Stimulated activated CD8-positive, alpha-beta memory T cell treated with anti-CD3 and anti-CD28 coated beads, Interleukin-4, amount 100 ng/mL, for 1 hour (primary cell): ENCODE data around the gene CABCOCO1.

Source experiments
- DNase-seq, 2 donors: peaks; one replicate each; pipeline ENCODE4 v3.0.0-alpha.2; 2020; ENCODE audit warnings: low read depth in 2 of 2, low spot score in 1 of 2

Gene CABCOCO1

DNA sequence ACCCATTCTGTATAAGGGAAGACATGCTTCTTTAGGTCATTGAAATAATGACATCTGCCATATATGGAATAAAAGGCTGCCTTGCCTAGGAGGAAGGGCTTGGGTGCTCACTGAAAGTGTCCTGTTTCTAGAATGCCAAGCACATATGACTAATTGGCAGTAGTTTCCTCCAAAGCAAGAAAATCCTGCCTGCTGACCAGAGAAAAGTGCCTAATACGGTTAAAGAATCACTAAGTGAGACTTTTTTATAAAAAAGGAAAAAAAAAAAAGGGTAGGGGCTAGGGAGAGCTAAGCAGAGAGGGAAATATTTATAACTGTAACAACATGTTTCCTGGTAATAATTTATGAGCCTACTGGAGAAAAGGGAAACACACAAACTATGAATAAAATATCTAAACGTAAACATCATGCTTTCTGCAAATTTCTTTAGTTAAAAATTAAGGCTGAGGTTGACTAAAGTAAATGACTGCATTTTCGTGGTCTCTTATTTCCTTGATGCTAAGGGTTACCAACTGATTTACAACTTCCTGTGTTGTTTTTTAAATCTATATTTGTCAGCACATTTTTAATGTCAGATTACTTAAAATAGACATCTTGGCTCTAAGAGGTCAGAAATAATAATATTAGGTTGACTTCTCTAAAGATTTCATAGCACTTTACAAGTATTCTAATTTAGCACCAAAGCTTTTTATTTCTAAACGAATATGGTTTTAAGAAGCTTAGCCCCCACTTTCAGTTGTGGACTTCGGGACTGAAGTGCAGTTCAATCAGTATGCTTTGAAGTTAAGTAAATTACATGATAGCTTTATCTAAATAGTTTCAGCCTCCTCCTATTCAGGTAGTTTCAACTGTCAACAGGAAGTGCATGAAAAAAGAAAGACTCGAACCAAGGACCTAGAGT lies 89.6 kb downstream of the CABCOCO1 start:
- no peak for DNase-seq

DNA sequence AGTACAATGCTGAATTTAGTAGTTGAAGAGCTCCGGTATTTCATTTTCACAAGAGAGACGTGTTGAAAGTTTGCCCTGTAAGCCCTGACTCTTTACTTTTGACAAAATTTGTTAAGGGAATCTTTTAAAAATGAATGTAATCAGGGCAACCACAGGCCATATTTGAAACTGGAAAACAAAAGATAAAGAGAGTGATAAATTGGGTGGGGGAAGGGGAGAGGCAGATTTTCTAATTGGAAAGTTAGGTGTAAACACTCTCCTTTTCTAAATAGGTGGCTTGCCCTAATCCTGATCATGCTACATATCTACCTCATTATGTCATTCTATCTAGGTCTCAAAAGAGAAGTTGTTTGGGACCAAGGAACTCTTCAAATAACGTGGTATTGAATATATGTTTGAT lies 90.7 kb downstream of the CABCOCO1 start:
- no peak for DNase-seq

DNA sequence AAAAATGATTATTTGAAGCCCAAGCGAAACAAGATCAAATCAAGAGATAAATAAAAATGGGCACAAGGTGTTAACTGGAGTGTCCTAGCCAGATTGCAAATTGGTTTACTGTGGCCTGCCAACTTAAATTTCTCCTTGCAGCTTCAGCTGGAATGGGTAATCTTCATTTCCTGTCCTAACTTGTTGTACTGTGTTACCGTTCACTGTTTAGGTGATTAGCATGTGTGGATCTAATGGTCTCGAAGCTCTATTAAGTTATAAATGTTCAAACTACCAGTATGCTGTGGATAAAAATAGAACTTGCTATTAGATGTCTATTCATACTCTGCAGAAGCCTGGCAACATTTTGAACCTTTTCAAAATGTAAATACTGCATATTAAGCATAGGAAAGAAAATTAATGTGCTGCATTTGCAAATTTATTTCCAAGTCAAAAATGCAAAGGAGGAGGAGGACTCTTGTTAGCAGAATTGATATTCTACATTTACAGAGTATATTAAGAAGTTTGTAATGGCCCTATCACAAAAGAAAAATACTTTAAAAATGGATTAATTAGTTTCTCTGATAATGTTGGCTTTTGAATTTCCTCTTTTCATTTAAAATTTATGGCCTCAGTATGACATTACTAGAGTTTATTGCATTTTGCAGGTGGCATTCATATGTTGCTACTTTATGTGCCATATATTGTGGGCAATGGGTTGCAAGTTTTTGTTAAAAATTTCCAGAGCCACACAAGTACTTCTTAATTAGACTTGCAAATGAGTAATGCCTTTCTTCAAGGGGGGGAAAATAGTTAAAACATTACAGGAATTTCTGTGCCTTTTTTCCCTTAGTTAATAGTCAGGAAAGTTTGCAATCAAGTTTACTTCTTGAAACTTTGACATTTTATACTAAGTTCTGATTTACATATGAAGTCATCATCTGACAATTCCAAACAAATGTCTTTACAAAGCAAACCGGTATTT lies 92.1 kb downstream of the CABCOCO1 start:
- DNase-seq: no peak

DNA sequence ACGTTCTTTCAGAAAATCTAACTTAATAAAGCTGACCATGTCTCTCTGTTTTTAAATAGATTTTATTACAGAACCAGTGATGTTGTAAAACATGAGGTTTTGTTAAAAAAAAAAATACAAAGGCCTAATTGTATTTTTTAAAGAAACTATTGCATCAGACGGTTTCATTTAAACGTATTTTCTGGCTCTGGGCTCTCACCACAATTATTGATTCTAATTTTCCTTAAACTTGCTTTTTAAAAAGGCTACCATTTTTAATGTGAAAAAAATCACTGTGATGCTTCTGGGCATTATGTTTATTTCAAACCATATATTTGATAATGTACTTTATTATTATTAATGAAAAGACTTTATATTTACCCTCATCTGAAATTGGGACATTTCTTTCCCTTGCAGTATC lies 94.3 kb downstream of the CABCOCO1 start:
- no peak for DNase-seq

DNA sequence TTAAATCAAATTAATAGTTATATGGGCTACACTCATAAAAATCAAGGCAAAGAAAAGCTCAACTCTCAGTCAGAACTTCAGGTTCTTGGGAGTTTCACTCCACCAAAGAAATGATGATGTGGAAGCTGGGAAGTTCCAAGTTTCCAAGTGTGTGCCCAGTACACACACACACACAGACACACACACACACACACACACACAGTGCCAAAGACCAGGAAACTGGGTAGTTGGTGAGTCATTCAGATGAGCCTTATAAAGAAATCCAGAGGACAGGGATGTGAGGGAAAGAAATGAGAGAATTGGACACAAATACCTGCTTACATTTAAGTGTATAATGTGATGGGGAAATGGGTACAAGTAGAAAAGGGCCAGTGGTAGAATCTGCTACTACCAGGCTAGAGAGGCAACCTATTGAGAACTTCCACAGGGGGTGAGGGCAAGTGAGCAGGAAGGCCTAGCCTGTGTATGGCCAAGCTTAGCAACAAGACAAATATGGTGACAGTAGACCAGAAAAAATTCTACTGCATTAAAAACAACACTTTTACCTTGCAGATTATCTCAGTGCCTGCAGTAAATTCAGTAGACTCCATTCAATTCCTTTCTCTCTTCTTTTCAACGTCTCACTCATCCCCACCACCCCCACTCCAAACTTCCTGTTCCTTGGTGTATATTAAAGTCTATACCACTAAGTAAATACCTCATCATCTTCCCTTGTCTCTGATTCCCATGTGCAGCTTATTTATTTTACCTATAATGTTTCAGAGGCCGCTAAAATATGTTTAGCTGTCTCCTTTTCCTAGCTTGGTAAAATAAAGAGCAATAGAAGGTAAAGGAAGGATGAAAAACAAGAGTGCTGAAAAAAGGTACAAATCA lies 95.0 kb downstream of the CABCOCO1 start:
- no peak for DNase-seq

DNA sequence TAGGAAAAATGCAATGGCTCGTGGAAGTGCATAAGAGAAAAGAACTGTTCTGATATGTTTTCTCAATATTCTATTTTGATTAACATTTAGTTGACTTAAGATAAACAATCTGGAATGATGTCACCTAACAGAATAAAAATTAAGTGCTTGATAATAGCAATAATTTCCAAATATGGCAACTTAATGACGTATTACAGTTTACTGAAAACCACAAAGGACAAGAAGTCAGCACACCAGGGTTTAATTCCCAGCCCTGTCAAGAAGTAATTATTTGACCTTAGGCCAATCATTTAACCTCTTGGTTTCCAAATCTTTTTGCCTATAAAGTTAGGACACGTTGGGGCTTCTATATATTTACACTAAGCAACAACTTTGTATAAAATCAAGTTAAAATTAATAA lies 95.7 kb downstream of the CABCOCO1 start:
- no peak for DNase-seq

DNA sequence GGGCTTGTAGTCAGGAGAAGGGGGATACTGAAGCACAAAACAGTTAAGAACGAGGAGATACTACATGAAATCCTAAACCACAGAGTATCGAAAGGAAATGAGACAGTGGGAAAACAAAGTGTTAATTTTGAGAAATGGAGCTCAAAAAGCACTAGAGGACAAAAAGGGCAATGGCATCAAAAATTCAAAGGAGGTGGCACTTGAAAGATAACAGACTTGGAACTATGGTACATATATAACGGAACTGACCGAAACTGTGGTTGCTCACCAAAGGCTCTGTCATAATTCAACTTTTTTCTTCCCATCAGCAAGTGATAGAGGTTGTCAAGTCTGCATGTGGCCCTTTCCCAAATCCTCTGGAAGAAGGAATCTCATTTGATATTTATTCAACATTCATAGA lies 97.0 kb downstream of the CABCOCO1 start:
- no peak for DNase-seq

DNA sequence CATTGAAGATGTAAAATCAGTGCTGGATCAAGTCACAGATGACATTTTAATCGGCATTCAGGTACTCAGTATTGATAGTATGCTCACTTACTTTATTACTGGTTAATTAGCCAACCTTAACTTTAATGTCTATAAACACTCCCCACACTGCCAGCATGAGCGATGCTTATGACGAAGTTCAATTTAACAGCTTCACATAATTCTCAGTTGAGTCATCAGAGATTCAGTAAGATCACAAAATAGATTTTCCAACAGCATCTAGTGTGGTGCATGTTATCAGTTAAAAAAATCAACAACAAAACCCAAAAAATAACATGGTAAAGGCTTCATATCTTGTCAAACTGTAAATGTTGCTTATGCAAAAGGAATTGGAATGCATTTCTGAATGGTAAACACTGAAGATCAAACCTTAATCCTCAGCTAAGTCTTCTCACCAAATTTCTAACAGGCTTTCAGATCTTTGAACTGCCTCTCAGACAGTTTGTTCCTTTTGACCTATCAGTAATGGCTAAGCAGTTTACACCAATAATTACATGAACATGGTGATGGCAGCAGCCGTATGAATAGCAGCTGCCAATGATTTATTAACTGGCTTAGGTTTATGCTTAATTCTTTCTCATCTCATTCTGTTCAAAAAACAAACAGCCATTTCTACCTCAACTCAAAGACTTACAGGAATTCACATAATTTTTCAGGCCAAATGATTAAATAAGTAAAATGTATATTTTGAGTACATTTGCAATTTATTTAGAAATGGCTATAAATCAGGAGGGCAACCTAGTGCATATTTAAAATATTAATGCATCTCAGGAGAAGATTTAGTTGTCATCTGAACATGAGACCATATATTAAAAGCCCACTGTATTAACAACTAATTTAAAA lies 98.5 kb downstream of the CABCOCO1 start:
- DNase-seq: no peak

DNA sequence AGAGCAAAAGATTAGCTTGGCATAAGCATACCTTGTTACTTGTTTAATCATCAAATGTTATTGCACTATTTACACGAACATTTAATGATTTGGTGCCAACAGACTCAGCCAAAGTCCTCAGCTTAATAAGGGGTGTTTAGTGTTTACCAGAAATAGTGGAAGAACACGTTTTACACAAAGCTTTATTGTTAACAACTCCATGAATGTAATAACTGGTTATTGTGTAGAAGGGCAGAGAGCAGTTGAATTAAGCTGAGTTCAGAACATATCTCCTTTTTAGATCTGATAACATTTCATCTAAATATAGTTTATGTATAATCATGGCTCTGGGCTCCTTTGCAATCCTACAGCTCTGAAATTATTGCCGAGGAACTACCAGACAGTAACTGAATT lies 99.1 kb downstream of the CABCOCO1 start:
- DNase-seq: no peak

DNA sequence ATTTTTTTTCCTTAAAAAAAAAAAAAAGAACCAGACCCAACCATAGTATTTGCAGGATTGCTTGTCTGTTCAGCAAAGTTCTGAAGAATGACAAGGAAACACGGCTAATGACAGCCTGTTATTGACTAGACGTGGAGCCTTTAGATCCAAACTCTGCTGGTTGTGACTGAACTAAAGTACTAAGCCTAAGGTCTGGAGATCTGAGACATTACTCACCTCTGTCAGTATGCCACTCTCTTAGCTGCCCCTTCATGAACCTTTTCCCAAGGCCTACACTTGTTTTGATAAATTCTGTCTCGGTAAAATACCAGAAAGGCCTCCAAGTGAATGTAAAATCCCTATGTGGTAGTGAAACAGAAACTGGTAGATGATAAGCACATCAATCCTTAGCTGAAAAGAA lies 101.0 kb downstream of the CABCOCO1 start:
- no peak for DNase-seq

DNA sequence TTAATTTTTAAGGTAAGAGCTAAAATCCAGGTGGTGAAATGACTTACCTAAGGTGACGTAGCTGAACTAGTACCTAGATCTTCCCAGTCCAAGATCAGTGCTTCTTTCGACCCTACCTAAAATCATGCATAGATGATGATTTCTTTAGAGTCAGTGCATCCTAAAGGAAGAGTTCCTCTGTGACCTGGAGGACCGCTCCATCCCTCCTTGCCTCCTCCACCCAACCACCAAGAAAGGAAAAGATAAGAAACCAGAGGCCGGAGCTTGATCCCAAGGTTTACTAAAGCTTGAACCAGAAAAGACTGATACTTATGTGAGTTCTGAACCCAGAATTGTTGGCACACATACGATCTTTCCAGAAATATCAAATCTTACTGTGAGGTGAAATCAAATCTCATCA lies 101.8 kb downstream of the CABCOCO1 start:
- DNase-seq: no peak

DNA sequence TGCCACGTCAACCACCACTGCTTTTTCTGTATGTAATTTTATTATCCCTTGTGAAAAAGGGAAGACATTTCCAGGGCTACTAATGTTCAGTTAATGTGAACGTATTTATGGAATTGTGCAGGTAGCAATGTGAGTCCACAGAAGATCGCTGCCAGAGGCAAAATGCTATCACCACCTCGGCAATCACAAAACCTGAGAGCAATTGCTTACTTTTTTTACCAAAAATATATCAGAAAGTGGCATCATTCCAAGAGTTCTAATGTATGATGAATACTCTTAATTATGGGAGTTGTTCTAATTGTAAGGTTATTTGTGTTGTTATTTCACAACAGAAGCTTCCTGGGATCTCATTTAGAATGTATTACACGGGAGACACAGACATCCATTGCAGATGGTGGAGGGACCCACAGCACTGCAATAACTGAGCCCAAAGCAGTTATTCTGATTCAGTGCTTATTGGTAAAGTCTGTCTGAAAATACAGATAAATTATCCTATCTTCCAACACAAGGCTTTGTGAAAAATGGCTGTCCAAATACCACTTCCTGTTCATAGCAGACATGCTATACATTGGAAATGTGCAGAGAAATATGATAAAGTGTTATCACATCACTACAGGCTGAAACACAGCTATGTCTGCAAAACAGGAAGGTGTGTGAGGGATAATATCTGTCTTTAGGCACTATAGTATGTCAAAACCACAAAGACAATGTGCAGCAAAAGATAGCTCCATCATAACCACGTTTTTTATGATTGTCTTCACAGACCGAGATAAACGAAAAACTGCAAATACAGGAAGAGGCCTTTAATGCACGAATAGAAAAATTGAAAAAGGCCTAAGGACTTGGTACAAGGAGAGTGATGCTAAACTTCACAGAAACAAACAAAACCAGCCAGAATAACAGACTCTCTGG lies 102.7 kb downstream of the CABCOCO1 start:
- no peak for DNase-seq

DNA sequence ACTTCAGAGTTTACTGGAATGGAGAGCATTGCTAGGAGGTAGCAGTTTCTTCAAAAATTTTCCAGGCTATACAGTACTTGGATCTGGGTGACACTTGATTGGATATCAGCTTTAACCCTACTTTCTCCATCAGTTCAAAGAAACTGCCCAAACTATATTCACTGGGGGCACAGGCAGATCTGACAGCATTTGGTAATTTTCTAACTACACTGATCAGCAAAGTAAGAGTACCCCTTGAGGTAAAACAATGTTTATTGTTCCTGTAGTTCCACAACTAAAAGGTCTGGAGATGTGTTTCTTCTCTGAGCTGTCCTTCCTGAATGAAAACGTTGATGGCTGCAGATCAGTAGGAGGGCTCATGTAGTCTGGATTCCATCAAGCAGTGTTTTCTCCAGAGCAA lies 104.2 kb downstream of the CABCOCO1 start:
- DNase-seq: no peak

DNA sequence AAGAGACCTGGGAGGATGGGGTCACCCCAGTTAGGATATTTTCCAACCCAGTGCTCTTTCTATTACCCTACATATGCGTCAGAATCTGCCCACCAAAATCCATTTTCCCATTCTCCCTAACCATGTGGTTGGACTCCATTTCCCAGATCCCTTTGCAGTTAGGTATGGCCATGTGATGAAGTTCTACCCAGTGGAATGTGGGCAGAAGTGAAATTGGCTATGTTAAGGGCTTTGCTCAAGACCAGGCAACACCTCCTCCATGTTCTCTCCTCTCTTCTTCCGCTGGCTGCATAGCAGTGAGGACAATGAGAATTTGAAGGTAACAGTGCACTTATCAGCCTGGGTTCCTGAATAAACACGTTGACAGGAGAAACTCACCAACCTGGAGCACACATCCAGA lies 111.3 kb downstream of the CABCOCO1 start:
- DNase-seq: no peak

DNA sequence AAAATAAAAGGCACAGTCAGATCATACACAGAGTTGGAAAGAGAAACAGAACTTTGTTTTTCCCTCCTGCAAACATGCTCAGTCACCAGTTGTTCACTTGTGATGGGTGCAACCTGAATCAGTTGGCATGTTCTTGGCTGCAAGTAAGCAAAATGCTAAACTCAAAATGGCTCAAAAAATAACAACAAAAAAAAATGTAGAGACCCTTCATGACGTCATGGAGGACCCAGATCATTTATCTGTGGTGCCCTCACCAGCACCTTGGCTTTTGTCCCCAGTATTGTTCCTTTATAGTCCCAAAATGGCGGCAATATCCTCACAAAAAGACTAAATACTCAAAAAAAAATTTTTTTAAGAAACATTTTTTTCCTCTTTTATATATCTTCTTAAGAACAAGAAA lies 112.4 kb downstream of the CABCOCO1 start:
- DNase-seq: no peak

DNA sequence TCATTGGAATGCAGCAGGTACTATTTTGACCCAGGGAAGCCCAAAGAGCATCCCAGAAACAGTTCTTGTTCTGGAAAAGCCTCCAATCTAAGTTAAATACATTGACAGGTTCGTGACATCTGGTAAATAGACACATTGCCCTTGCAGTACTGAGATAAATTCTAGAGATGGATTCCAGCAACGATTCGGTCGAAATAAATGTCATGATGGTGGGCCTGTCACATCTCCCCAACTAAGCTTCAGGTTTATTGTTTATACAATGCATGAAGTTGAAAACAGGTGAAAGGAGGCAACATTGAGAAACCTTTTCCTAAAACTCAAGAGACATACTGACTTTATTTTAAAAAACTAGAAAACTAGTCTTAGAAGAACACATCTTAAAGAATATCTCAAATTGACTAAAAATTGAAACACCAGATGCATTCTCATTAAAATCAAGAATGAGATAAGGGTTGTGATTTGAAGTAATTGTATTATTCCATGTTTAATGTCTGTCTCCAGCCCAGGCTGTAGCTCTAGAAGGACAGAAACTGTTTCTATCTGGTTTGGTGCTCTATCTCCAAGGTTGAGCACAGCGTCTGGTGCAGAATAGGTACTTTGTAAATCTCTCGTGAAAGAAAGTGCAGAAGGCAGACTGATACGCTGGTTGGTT lies 114.0 kb downstream of the CABCOCO1 start:
- DNase-seq: no peak

DNA sequence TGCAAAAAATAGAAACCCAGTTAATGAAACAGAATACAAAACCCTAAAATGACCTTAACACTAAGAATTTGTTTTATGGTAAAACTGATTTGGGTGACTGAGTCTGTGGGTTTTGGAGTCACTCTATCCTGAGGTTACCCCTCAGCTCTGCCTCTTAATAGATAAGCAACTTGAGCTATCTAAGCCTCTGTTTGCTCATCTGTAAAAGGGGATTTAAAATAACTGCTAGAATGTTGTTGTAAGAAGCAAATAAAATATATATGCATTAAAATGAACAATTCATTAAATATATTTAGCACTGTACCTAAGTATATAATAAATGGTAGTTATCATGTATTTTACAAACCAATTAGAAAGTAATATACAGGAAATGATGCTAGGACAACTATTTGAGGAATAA lies 115.4 kb downstream of the CABCOCO1 start:
- DNase-seq: no peak

DNA sequence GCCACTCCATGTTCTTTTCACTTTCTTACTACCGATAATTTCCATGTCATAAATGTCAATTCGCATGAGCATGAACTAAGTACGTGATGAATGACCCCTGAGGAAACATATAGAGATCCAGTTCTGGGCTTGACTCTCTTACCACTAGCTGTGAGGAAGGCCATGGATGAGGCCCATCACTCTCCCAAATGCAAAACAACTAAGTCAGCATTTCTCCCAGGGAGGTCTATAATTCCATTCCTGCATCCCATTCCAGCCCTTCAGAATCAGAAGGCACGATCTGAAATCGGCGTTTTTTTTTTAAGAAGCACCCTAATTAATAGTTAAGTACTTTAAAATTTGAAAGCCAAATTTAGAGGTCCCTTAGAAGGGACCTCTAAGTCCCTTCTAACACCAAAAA lies 116.5 kb downstream of the CABCOCO1 start:
- DNase-seq: no peak
